K562 (cell line): ENCODE results near the gene TLX2. TPM values are rescaled to one million over a fixed set of nuclear protein-coding genes. Genes with fewer than 3 reads are reported as not detected.

ENCODE experiments used
- CBX3 ChIP-seq, 2 experiments: IDR thresholded peaks; 1 replicate in 1 of 2; 2 replicates in 1 of 2; pipeline ENCODE4 v1.6.1; 2012; ENCODE audit warnings: inconsistent platforms in 2 of 2, low read length in 2 of 2, borderline replicate concordance in 1 of 2, control low read depth in 1 of 2
- CCNT2 ChIP-seq: IDR thresholded peaks from 2 replicates; pipeline ENCODE4 v1.6.1; 2011; ENCODE audit warnings: borderline replicate concordance, low read depth, mild to moderate bottlenecking, moderate library complexity, mixed read lengths, low read length; ENCODE audit not compliant: insufficient read length; ENCODE audit errors: extremely low read depth
- CREB1 ChIP-seq, 2 experiments: sonication (generic) in 1 of 2; formaldehyde crosslinking in 1 of 2; IDR thresholded peaks; 2 replicates each; pipeline versions ENCODE4 v1.6.1 to v1.8.0; 2012 to 2022; ENCODE audit warnings: inconsistent platforms in 1 of 2, mild to moderate bottlenecking in 1 of 2, missing genetic modification reagents in 1 of 2, moderate library complexity in 1 of 2
- ETS2 ChIP-seq: IDR thresholded peaks from 2 replicates; pipeline ENCODE4 v1.6.1; 2016; ENCODE audit warnings: borderline replicate concordance, missing genetic modification characterization, mild to moderate bottlenecking, moderate library complexity, missing compliant biosample characterization; ENCODE audit not compliant: poor library complexity, severe bottlenecking
- KDM4B ChIP-seq, 2 experiments: fragments of 450-650 bp in 1 of 2; sonication (generic) in 1 of 2; IDR thresholded peaks; 2 replicates each; pipeline ENCODE4 v1.6.1; 2016 to 2017; ENCODE audit warnings: borderline replicate concordance in 2 of 2, antibody characterized with exemption in 1 of 2, low read depth in 1 of 2, mild to moderate bottlenecking in 1 of 2
- MAZ ChIP-seq, 2 experiments: fragments of 450-650 bp in 1 of 2; sonication (generic) in 1 of 2; formaldehyde crosslinking; IDR thresholded peaks in 1 of 2; conservative IDR thresholded peaks in 1 of 2; 2 replicates each; pipeline versions ENCODE4 v1.4.0 to v1.5.0; 2020; ENCODE audit warnings: mild to moderate bottlenecking in 1 of 2, missing genetic modification reagents in 1 of 2
- MTA2 ChIP-seq: fragments of 450-650 bp; IDR thresholded peaks from 2 replicates; pipeline ENCODE4 v1.6.1; 2016; ENCODE audit warnings: low read depth
- NFIC ChIP-seq: fragments of 450-650 bp; IDR thresholded peaks from 2 replicates; pipeline ENCODE4 v1.6.1; 2017; ENCODE audit warnings: mild to moderate bottlenecking, inconsistent platforms
- PKNOX1 ChIP-seq: fragments of 450-650 bp; IDR thresholded peaks from 2 replicates; pipeline ENCODE4 v1.6.1; 2016
- YY1 ChIP-seq, 3 experiments: IDR thresholded peaks; 2 replicates each; pipeline ENCODE4 v1.6.1; 2011; ENCODE audit warnings: low read length in 2 of 3, mild to moderate bottlenecking in 2 of 3, moderate library complexity in 2 of 3, borderline replicate concordance in 1 of 3, control low read depth in 1 of 3, low read depth in 1 of 3; ENCODE audit not compliant: insufficient read depth in 3 of 3, insufficient replicate concordance in 2 of 3, control insufficient read depth in 1 of 3, insufficient read length in 1 of 3; ENCODE audit errors: extremely low read depth in 1 of 3
- ZBTB9 ChIP-seq: fragments of 450-650 bp; formaldehyde crosslinking; IDR thresholded peaks from 2 replicates; pipeline ENCODE4 v1.4.0; 2020; ENCODE audit warnings: mild to moderate bottlenecking, moderate library complexity
- ZNF511 ChIP-seq: sonication (generic); formaldehyde crosslinking; IDR thresholded peaks from 2 replicates; pipeline ENCODE4 v1.8.0; 2022; ENCODE audit warnings: mild to moderate bottlenecking, missing genetic modification reagents
- ZNF592 ChIP-seq: fragments of 450-650 bp; IDR thresholded peaks from 2 replicates; pipeline ENCODE4 v1.6.1; 2017; ENCODE audit warnings: antibody characterized with exemption, mild to moderate bottlenecking
- polyA plus RNA-seq, 8 experiments: library from polyadenylated mRNA; depleted of rRNA in 4 of 8; stranded (reverse) in 5 of 8; unstranded in 3 of 8; fragments of >200 nt; fragmentation: Nextera tagmentation in 2 of 8; fragmentation: Illumina TruSeq in 1 of 8; extraction: Ambion mirVana in 2 of 8; extraction: Trizol in 1 of 8; gene quantifications; 2 replicates each; pipeline versions ENCODE4 v1.2.1 to v1.2.3, GENCODE V29; 2011 to 2014; ENCODE audit warnings: inconsistent platforms in 1 of 8, missing spikeins in 1 of 8
- total RNA-seq, 7 experiments: library from RNA; depleted of rRNA in 6 of 7; stranded (reverse); fragments of >200 nt in 6 of 7; fragmentation: Illumina TruSeq in 2 of 7; extraction: Trizol in 2 of 7; gene quantifications; 2 replicates each; pipeline versions ENCODE4 v1.2.1 to v1.2.3, GENCODE V29; 2011 to 2021; ENCODE audit warnings: low replicate concordance in 1 of 7
- TF ChIP-seq, protein P1 (sequence below): fragments of 450-650 bp; formaldehyde crosslinking; IDR thresholded peaks from 2 replicates; pipeline ENCODE4 v1.4.0; 2020; ENCODE audit warnings: mild to moderate bottlenecking

The TLX2 gene
- total and polyA plus RNA-seq, 9 of the 15 experiments (the other 6 are each of a cell fraction or from before 2014, with no cell fraction given), result not detected

- TF ChIP-seq MAZ (CRISPR knock-in tag; conservative IDR thresholded peaks at IDR 0.05 in 1 of 2, IDR thresholded peaks at IDR 0.05 in 1 of 2) (peak; percentile 20 to 77; a peak in 3 of 4 replicates), YY1 (IDR thresholded peaks at IDR 0.05; ENCODE audit: borderline replicate concordance in 1 of 3, control insufficient read depth in 1 of 3, extremely low read depth in 1 of 3, insufficient read depth in 3 of 3, insufficient read length in 1 of 3, insufficient replicate concordance in 2 of 3, low read depth in 1 of 3, low read length in 2 of 3) (peak; percentile 30 to 84 (median 72)), KDM4B (IDR thresholded peaks at IDR 0.05; ENCODE audit: borderline replicate concordance in 2 of 2, low read depth in 1 of 2) (peak in 1 of 2 experiments; percentile 47; a peak in 2 of 4 replicates), ZNF511 (CRISPR knock-in tag) (peak; percentile 55; the same call in 1 of the 2 replicates), ETS2 (tag) (no peak), MTA2 (peak; percentile 63), ZBTB9 (peak; percentile 98), NFIC (peak; percentile 66; the same call in 1 of the 2 replicates), CREB1 (IDR thresholded peaks at IDR 0.05) (peak; percentile 46; the same call in 1 of the 2 replicates), CREB1 (CRISPR knock-in tag; IDR thresholded peaks at IDR 0.05) (0 out of 2 replicates have a peak, but pooled peaks have one; percentile 45), PKNOX1 (peak; percentile 21; the same call in 1 of the 2 replicates), ZNF592 (peak; percentile 91), CCNT2 (peak; percentile 53), CBX3 (IDR thresholded peaks at IDR 0.05; ENCODE audit: borderline replicate concordance in 1 of 2, low read length in 2 of 2) (peak in 1 of 2 experiments; percentile 85; a peak in 1 of 3 replicates)
- TF ChIP-seq, protein P1, sequence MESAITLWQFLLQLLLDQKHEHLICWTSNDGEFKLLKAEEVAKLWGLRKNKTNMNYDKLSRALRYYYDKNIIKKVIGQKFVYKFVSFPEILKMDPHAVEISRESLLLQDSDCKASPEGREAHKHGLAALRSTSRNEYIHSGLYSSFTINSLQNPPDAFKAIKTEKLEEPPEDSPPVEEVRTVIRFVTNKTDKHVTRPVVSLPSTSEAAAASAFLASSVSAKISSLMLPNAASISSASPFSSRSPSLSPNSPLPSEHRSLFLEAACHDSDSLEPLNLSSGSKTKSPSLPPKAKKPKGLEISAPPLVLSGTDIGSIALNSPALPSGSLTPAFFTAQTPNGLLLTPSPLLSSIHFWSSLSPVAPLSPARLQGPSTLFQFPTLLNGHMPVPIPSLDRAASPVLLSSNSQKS (CRISPR knock-in tag), result no peak
Measured at GRCh38 chr2:74530239-74531187, 16.3 kb downstream of the TLX2 start (continued).
